ENCODE results near the gene PGA5. TPM values are rescaled to one million over a fixed set of nuclear protein-coding genes. Genes with fewer than 3 reads are reported as not detected.

Gene PGA5
- total and polyA plus RNA-seq, 10 donors = 0.06 to 3.3 (median 1.4) TPM; not detected in 1

DNA sequence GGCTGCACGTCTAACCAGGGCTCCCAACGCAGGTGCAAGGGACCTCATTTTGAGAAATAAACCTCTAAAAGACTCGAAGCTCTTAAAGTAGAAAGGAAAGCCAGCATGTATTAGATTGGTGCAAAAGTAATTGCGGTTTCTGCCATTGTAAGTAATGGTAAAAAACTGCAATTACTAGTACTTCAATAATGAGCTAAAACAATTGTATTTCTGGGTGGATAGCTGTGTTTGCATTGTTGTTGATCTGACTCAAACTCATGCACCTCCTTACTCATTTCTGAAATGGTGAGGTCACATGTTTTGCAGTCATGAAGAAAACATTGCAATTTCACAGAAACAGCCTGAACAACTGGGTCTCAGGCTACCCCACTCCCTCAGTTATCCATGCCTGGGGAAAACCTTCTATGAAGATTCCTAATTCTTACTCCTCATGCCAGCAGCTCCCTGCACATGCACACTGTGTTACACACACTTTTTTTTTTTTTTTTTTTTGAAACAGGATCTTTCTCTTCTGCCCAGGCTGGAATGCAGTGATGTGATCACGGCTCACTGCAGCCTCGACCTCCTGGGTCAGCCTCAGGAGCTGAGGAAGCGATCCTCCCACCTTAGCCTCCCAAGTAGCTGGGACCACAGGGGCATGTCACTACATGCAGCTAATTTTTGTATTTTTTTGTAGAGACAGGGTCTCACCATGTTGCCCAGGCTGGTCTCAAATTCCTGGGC lies 29.5 kb downstream of the PGA5 start:
- intact Hi-C loops (cut with DNase I; ENCODE audit: low total_unique reads) = no loop called here
- H3K9me3 ChIP-seq = no peaks in the 10 kb centered on the region
- WGBS, 5 donors = 80 to 90% (median 85%) methylated on average over 7 of the region's 7 CpGs
- no peaks in the 10 kb centered on the region for H3K36me3 ChIP-seq
- no peak for DNase-seq
- TF ChIP-seq POLR2AphosphoS5 (IDR thresholded peaks at IDR 0.05) = no peak
- TF ChIP-seq POLR2A (IDR thresholded peaks at IDR 0.05) = no peak
- TF ChIP-seq, protein P1, sequence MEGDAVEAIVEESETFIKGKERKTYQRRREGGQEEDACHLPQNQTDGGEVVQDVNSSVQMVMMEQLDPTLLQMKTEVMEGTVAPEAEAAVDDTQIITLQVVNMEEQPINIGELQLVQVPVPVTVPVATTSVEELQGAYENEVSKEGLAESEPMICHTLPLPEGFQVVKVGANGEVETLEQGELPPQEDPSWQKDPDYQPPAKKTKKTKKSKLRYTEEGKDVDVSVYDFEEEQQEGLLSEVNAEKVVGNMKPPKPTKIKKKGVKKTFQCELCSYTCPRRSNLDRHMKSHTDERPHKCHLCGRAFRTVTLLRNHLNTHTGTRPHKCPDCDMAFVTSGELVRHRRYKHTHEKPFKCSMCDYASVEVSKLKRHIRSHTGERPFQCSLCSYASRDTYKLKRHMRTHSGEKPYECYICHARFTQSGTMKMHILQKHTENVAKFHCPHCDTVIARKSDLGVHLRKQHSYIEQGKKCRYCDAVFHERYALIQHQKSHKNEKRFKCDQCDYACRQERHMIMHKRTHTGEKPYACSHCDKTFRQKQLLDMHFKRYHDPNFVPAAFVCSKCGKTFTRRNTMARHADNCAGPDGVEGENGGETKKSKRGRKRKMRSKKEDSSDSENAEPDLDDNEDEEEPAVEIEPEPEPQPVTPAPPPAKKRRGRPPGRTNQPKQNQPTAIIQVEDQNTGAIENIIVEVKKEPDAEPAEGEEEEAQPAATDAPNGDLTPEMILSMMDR (IDR thresholded peaks at IDR 0.05 in 8 of 11, conservative IDR thresholded peaks at IDR 0.05 in 3 of 11) = no peak
- H3K27me3 ChIP-seq (replicated peaks in 1 of 7) = no peaks in the 10 kb centered on the region
- no peaks in the 10 kb centered on the region for H3K4me1 ChIP-seq
- H3K4me3 ChIP-seq = no peak overlapping the region
- no peak overlapping the region for H3K27ac ChIP-seq

- Histone ChIP-seq H3K27me3 (replicated peaks in 1 of 7) (no peaks in the 10 kb centered on the region), H3K9me3 (no peaks in the 10 kb centered on the region), H3K4me3 (no peak overlapping the region), H3K4me1 (no peaks in the 10 kb centered on the region), H3K27ac (no peak overlapping the region), H3K36me3 (no peaks in the 10 kb centered on the region)
- no peak for TF ChIP-seq POLR2AphosphoS5 (IDR thresholded peaks at IDR 0.05)
- TF ChIP-seq POLR2A (IDR thresholded peaks at IDR 0.05) = no peak
- TF ChIP-seq, protein P1 (IDR thresholded peaks at IDR 0.05 in 8 of 11, conservative IDR thresholded peaks at IDR 0.05 in 3 of 11) = no peak
- no peak for DNase-seq
- WGBS, 5 donors = 93 to 96% (median 95%) methylated on average over 3 of the region's 3 CpGs
- intact Hi-C loops (cut with DNase I; ENCODE audit: low total_unique reads) = no loop called here
These were observed 31.8 kb downstream of the PGA5 start for GRCh38 chr11:61272731-61273130.

DNA sequence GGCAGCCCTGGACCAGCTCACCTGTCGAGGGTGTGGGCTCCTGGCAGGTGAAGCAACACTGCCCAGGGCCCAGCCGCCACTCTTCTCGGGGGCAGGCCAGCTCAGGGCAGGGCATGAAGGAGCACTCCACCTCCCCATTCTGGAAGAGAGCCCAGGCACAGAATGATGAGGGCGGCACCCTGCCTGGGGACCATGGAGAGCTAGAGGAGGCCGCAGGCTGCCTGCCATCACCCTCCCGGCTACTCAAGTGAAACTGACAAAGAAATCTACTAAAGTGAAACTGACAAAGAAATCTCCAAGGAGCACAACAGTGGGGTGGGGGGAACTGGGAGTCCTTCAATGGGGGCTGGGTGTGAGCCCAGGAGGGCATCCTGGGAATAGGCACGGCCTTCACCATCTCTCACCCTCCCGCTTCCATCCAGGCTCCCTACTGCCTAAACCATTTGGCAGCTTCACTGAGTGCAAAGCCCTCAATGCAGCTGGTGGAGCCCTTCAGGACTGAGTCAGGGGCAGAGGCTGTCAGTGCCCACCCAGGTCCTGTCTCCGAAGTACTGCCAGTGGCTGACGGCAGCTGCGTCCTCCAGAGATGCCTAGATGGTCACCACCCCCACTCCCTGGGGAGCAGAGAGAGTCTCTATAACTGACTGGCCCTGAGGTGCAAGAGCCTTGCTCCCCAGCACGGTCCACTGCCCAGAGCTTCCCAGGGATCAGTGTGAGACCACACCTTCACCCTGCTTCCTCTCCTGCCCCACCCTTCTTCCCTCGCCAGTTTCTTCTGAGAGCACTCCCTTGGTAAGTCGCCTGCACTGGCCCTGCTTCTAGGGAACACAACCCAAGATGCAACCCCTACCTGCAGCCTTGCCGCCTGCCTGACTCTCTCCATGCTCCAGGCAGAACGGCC lies 32.5 kb downstream of the PGA5 start:
- intact Hi-C loops (cut with DNase I; ENCODE audit: low total_unique reads) = no loop called here
- no peaks in the 10 kb centered on the region for H3K36me3 ChIP-seq
- H3K9me3 ChIP-seq = no peaks in the 10 kb centered on the region
- H3K27me3 ChIP-seq (replicated peaks in 1 of 7) = no peaks in the 10 kb centered on the region
- H3K27ac ChIP-seq = no peak overlapping the region
- H3K4me3 ChIP-seq = no peak overlapping the region
- H3K4me1 ChIP-seq = no peaks in the 10 kb centered on the region
- no peak for DNase-seq
- WGBS, 5 donors = 79 to 89% (median 84%) methylated on average over 14 to 16 of the region's 16 CpGs
- TF ChIP-seq POLR2A (IDR thresholded peaks at IDR 0.05) (no peak), POLR2AphosphoS5 (IDR thresholded peaks at IDR 0.05) (no peak)
- TF ChIP-seq, protein P1 (IDR thresholded peaks at IDR 0.05 in 8 of 11, conservative IDR thresholded peaks at IDR 0.05 in 3 of 11) = no peak

GRCh38 chr11:61274084-61274483 lies 33.1 kb downstream of the PGA5 start:
- no peak for TF ChIP-seq POLR2AphosphoS5 (IDR thresholded peaks at IDR 0.05)
- intact Hi-C loops (cut with DNase I; ENCODE audit: low total_unique reads) = no loop called here

More at GRCh38 chr11:61274084-61274483, 33.1 kb downstream of the PGA5 start:
- Histone ChIP-seq H3K4me1 (no peaks in the 10 kb centered on the region), H3K27me3 (replicated peaks in 1 of 7) (no peaks in the 10 kb centered on the region), H3K9me3 (no peaks in the 10 kb centered on the region), H3K27ac (no peak overlapping the region), H3K36me3 (no peaks in the 10 kb centered on the region), H3K4me3 (no peak overlapping the region)
- no peak for DNase-seq
- 94 to 100% (median 95%) methylated on average over 4 of the region's 4 CpGs for WGBS, 5 donors

Data from spleen (tissue), 11 donors.